AG08395 (cell line): Measurements from ENCODE around the gene EIF4A2.
A peak's percentile ranks its signal among the peaks of the same experiment; 100 is the strongest.
"Not testable (repeated sequence)": the region's sequence is repeated elsewhere in the genome, so short reads cannot be mapped to it uniquely, and the experiment has no call there.

Source experiments
- DNase-seq: peaks from one replicate; pipeline ENCODE4 v3.0.0; 2012; ENCODE audit warnings: mixed read lengths, low spot score

Gene EIF4A2

GRCh38 chr3:186818956-186819355 is 35.6 kb downstream of the EIF4A2 start:
- no peak for DNase-seq

GRCh38 chr3:186821429-186822387 is 38.3 kb downstream of the EIF4A2 start:
- peak; percentile 55 for DNase-seq

GRCh38 chr3:186822388-186822759 is 39.0 kb downstream of the EIF4A2 start:
- not testable (repeated sequence) for DNase-seq

GRCh38 chr3:186823386-186823785 is 40.0 kb downstream of the EIF4A2 start:
- no peak for DNase-seq

GRCh38 chr3:186824430-186825139 is 41.2 kb downstream of the EIF4A2 start:
- no peak for DNase-seq

- peak; percentile 52 for DNase-seq
Observed at GRCh38 chr3:186825294-186825821, 42.0 kb downstream of the EIF4A2 start.

- DNase-seq, result no peak
Observed at GRCh38 chr3:186825872-186826409, 42.6 kb downstream of the EIF4A2 start.

- DNase-seq, result no peak
Observed at GRCh38 chr3:186826410-186826975, 43.1 kb downstream of the EIF4A2 start.

- peak; percentile 99 for DNase-seq
Observed at GRCh38 chr3:186826976-186827857, 43.8 kb downstream of the EIF4A2 start.

- no peak for DNase-seq
Observed at GRCh38 chr3:186828340-186828739, 45.0 kb downstream of the EIF4A2 start.

GRCh38 chr3:186831798-186832197 is 48.4 kb downstream of the EIF4A2 start:
- DNase-seq, result no peak

GRCh38 chr3:186832276-186832675 is 48.9 kb downstream of the EIF4A2 start:
- no peak for DNase-seq
